A549 (cell line): Measurements from ENCODE around the gene GUCY1A2.

Experiments used
- CEBPB ChIP-seq, 2 experiments: fragments of >200 bp in 1 of 2; sonication (Bioruptor Twin) in 1 of 2; formaldehyde crosslinking in 1 of 2; IDR thresholded peaks; 2 replicates each; pipeline ENCODE4 v1.6.1; 2012 to 2016
- CHD4 ChIP-seq: fragments of 200-600 bp; sonication (generic); IDR thresholded peaks from 2 replicates; pipeline ENCODE4 v1.6.1; 2016; ENCODE audit warnings: antibody characterized with exemption, mild to moderate bottlenecking, borderline replicate concordance
- ESRRA ChIP-seq: fragments of 150-350 bp; IDR thresholded peaks from 2 replicates; pipeline ENCODE4 v1.6.1; 2014; ENCODE audit warnings: mild to moderate bottlenecking, low read length, borderline replicate concordance
- HOXB5 ChIP-seq: fragments of 250-450 bp; sonication (Bioruptor Pico); IDR thresholded peaks from 2 replicates; pipeline ENCODE4 v1.5.0; 2020; ENCODE audit warnings: mild to moderate bottlenecking, moderate library complexity
- KDM1A ChIP-seq: fragments of 200-600 bp; sonication (generic); IDR thresholded peaks from 2 replicates; pipeline ENCODE4 v1.6.1; 2016; ENCODE audit warnings: low read depth, mild to moderate bottlenecking
- MYC ChIP-seq: IDR thresholded peaks from 2 replicates; pipeline ENCODE4 v1.6.1; 2012; ENCODE audit warnings: mild to moderate bottlenecking, inconsistent platforms, low read length, improper control_type of control experiment, borderline replicate concordance
- PBX3 ChIP-seq: IDR thresholded peaks from 2 replicates; pipeline ENCODE4 v1.6.1; 2012
- POLR2A ChIP-seq: IDR thresholded peaks from 2 replicates; pipeline ENCODE4 v1.6.1; 2012; ENCODE audit warnings: mild to moderate bottlenecking, low read length
- SMC3 ChIP-seq: fragments of >200 bp; sonication (Bioruptor Twin); formaldehyde crosslinking; IDR thresholded peaks from 3 replicates; pipeline ENCODE4 v1.6.1; 2018; ENCODE audit warnings: inconsistent platforms
- USF2 ChIP-seq: fragments of 450-650 bp; IDR thresholded peaks from 2 replicates; pipeline ENCODE4 v1.6.1; 2014; ENCODE audit warnings: antibody characterized with exemption
- TF ChIP-seq, protein P1 (sequence below): IDR thresholded peaks from 2 replicates; pipeline ENCODE4 v1.6.1; 2012; ENCODE audit warnings: low read depth, borderline replicate concordance
- TF ChIP-seq, protein P2 (sequence below): fragments of >200 bp; sonication (Bioruptor Twin); formaldehyde crosslinking; IDR thresholded peaks from 3 replicates; pipeline ENCODE4 v1.5.1; 2016

GRCh38 chr11:106670069-106670468 lies 348.2 kb downstream of the GUCY1A2 start:
- TF ChIP-seq HOXB5 (CRISPR knock-in tag), result no peak
- TF ChIP-seq CEBPB (IDR thresholded peaks at IDR 0.05), result no peak
- TF ChIP-seq, protein P1, sequence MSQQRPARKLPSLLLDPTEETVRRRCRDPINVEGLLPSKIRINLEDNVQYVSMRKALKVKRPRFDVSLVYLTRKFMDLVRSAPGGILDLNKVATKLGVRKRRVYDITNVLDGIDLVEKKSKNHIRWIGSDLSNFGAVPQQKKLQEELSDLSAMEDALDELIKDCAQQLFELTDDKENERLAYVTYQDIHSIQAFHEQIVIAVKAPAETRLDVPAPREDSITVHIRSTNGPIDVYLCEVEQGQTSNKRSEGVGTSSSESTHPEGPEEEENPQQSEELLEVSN, result no peak
- TF ChIP-seq ESRRA, result no peak
- TF ChIP-seq SMC3, result no peak
- TF ChIP-seq CHD4, result no peak
- no peak for TF ChIP-seq KDM1A
- no peak for TF ChIP-seq PBX3
- TF ChIP-seq USF2, result no peak
- no peak for TF ChIP-seq POLR2A
- no peak for TF ChIP-seq MYC
- TF ChIP-seq, protein P2, sequence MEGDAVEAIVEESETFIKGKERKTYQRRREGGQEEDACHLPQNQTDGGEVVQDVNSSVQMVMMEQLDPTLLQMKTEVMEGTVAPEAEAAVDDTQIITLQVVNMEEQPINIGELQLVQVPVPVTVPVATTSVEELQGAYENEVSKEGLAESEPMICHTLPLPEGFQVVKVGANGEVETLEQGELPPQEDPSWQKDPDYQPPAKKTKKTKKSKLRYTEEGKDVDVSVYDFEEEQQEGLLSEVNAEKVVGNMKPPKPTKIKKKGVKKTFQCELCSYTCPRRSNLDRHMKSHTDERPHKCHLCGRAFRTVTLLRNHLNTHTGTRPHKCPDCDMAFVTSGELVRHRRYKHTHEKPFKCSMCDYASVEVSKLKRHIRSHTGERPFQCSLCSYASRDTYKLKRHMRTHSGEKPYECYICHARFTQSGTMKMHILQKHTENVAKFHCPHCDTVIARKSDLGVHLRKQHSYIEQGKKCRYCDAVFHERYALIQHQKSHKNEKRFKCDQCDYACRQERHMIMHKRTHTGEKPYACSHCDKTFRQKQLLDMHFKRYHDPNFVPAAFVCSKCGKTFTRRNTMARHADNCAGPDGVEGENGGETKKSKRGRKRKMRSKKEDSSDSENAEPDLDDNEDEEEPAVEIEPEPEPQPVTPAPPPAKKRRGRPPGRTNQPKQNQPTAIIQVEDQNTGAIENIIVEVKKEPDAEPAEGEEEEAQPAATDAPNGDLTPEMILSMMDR, result no peak
